ENCODE results near the gene DHRS12.

Gene DHRS12

DNA sequence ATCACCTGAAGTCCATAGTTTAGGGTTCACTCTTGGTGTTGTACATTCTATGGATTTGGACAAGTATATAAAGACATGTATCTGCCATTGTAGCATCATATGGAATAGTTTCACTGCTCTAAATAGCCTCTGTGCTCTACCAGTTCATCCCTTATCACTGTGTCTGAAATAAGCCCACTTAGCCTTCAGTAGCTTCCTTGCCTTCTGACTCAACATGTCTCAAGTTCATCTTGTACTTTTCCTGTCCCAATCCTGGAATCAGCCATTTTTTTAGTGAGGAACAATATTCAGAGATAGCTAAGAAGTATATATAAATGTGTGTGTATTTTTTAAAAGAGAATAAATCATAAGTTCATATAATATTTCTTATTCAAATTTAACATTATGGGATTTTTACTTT lies 79.2 kb downstream of the DHRS12 start:
- DNase-seq (ENCODE audit: low read depth): no peak

DNA sequence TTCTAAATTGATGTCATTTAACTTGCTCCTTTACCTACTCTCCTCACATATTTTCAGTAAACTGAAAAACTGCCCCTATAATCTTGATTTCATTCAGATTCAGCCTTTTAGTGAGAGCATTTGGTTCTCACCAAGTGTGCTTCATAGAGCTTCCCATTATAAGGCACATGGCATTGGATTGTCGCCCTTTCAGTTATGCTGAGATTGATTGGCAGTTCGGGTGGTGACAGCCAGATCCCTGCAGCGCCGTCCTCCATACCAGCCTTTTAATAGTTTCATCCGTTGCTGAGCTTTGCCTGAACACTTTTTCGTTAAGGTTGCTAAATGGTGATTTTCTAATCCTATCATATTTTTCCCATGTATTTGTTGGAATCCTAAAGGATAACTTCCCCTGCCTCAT lies 80.4 kb downstream of the DHRS12 start:
- no peak for DNase-seq (ENCODE audit: low read depth)

- DNase-seq (ENCODE audit: low read depth): no peak
Observed at GRCh38 chr13:51721496-51721895, 82.5 kb downstream of the DHRS12 start.

- no peak for DNase-seq (ENCODE audit: low read depth)
Observed at GRCh38 chr13:51719394-51719793, 84.6 kb downstream of the DHRS12 start.

Data from activated T-cell treated with anti-CD3 and anti-CD28 coated beads for 48 hours (primary cell).